Measurements from ENCODE around the gene THAP6. TPM values are rescaled to one million over a fixed set of nuclear protein-coding genes. Genes with fewer than 3 reads are reported as not detected.
"Not testable (repeated sequence)": the region's sequence is repeated elsewhere in the genome, so short reads cannot be mapped to it uniquely, and the experiment has no call there.

Gene THAP6, protein sequence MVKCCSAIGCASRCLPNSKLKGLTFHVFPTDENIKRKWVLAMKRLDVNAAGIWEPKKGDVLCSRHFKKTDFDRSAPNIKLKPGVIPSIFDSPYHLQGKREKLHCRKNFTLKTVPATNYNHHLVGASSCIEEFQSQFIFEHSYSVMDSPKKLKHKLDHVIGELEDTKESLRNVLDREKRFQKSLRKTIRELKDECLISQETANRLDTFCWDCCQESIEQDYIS
- 4.0 and 4.7 TPM in 2 replicates for total RNA-seq

DNA sequence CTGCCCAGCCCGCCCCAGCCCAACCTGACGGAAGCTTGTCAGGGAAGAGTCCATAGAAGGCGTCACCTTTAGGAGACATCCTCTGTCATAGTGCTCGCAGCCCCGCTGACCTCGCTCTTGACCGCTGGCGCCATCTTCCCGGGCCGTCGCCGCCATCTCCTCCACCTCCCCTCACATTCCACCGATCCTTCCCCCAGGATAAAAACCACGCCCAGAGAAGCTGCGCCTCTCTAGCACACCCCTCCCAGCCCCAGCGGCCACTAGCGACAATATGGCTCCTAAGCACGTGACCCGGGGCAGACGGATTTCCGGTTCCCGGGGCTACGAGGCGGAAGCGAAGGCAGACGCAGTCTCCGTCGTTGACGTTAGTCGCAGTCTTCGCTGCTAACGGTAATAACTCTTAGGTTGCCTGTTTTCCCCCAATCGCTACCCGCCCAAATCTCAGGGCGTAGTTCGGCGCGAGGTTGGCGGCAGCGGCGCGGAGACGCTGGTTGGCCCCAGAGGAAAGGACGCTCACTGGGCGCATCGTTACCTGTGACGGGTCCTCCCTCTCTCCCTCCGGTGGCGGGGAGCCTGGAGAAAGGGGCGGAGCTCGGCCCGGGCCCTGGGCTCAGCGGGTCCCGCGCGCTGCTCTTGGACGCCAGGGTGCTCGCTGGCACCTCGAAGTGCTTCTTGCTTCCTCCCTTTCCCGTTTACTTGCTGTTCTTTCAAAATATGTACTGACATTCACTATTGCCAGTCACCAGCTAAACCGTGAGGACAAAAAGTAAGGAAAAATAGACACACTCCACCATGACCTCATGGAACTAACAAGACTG, at the start of gene THAP6, which contains the start of gene RCHY1:
THAP6 (plus strand) TSS at position 343 of the 818 bp plus-strand sequence. CDS start 980 bp downstream, outside the sequence.
RCHY1 (minus strand) TSS at position 273 of the 818 bp plus-strand sequence; CDS start at position 156, 117 bp downstream.
- DNase-seq (ENCODE audit: low read depth in 2 of 2), result peak; percentile 86 to 93

DNA sequence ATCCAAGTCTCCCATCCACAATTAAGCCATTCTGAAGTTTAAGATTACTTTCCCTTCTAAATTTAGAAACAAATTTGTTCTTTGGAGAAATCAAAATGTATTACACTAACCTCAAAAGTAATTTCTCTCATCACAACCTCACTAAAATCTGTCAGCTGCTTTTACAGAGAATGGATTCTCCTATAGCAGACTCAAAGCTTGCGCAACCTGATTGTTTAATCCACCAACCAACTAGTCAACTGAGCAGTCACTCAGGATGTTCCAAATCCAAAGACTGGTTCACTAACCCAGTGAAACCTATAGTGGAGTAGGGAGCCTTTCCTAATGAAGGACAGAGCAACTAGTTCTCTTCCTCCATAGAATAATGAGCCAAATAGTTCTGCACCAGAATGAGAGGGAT, 44.4 kb upstream of the THAP6 start:
- no peak for DNase-seq (ENCODE audit: low read depth in 2 of 2)

DNA sequence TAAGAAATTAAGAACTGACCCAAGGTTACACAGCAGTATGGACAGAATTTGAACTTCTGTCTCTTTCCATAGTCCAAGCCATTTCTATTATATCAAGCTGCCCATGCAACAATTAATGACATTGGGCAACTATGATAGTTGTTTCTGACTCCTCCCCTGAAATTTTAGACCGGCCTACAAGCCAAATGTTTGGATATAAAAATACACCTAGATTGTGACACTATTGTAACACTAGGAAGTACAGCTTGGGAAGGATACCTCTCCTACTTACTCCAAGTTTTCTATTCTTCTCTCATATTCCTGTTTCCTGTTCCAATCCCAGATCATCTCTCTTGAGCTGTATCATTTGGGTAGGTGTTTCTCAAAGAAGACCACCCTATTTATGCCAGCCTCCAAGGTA, 43.5 kb upstream of the THAP6 start:
- DNase-seq (ENCODE audit: low read depth in 2 of 2), result no peak

DNA sequence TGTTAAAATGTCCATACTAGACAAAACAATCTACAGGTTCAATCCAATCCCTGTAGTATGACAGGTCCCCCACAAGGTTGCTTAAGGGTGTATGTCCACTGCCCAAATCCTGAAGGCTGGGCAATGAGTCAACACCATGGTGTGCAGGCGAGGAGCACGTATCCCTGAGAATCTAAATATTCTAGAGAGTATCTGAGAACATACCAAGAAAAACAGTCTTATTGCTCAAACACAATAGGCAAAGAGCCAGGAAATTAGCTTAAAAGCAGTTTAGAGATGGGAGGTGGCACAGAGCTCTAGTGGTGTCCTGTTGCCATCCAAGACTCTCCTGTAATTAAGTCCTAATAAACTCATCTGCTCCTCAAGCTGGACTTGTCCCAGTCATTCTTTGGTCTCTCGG, 37.1 kb upstream of the THAP6 start:
- DNase-seq (ENCODE audit: low read depth in 2 of 2), result no peak

DNA sequence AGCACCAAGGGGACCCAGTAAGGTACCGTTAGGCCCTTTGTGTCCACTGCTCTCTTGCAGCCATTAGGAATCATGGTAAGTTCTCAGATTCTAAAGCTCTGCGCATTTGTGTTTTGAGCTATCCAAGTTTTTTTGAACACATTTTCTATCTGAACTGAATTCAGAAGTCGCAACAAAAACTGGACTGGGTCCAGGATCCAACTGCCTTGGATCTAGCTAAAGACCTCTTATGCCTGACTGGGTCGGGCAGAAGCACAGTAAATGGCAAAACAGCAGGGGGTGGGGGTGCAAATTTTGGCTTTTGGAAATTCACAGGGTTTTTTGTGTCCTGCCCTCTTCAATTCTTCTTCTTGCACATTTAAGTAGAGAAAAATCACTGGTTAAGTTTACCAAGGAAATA, 30.1 kb upstream of the THAP6 start:
- DNase-seq (ENCODE audit: low read depth in 2 of 2), result no peak

DNA sequence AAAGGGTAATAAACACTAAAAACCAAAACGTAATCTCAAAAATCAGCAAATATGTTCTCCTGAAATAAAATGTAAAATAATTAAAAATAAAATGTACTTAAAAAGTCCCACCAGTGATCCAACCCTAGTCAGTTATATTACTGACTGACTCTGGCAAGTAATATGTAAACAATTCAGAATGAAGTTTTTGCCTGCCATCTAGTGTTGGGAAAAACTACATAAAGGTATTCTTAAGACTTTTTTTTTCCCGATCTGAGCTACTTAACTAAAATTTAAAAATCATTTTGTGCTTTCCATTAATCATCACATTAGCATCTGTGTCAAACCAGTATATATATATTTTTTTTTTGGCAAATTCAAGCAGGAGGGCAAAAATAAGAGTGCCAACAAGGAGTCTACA, 24.1 kb upstream of the THAP6 start:
- peak in 1 of 2 donors; percentile 14 for DNase-seq (ENCODE audit: low read depth in 2 of 2)

DNA sequence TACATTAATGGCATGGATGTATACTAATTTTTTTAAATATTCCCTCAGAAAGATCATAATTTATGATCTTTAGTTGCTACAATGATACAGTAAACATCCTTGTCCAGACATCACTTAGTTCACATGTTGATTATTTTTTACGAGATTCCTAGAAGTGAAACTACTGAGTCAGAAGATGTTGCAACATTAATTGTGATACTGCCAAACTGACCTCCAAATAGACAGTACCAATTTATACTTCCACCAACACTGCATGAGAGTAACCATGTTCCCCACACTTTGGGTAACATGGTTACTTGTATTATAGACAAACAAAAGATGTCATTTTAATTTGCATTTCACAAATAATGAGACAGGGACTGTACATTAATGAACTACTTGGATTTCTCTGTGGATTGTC, 19.7 kb upstream of the THAP6 start:
- no peak for DNase-seq (ENCODE audit: low read depth in 2 of 2)

DNA sequence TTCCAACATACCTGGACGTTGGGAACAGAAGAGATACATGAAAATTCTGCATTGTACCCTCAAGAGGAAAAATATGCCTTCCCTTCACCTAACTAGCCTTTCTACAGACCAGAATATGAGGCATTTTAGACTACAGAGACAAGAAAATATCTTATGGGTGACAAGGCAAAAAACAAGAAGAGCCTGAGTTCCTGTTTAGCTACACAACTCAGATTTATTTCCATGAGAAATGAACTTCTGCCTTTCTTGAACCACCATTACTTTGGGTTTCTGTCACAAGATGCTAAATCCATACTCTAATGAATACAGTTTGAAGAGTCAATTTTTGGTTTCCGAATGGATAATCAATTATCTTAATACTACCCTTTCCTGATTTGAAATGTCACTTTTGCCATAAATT, 18.8 kb upstream of the THAP6 start:
- no peak for DNase-seq (ENCODE audit: low read depth in 2 of 2)

DNA sequence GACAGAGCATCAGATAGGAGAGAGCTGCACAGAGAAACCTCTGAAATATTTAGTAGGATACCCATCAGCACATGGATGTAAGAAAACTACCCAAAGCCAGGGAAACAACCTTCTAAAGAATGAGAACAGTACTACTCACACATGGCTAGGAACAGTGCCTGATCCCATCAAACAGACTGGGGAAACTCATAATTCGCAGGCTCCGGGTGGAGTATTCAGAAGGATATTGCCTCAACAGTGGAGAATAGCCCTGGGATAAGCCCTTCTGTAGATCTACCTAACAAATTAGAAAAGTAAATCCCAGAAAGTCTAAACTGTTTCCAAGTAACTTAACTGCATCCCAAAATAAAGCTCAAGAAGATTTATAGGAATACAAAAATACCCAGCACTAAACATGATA, 17.9 kb upstream of the THAP6 start:
- DNase-seq (ENCODE audit: low read depth in 2 of 2), result no peak

DNA sequence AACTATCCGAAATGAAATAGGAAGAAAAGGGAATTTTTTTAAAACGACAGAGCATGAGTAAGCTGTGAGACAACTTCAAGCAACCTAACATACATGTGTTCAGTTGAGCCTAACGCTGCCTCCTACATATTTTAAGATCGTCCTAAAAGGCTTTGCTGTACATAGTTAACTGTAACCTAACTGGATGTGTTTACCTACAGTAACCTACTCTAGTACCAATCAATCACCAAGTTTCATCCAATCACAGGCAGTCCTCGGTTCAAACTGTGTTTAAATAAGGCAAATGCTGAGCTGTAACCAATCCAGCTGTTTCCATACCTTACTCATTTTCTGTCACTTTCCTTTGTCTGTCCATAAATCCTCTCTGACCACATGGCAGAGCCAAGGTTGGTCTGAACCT, 17.1 kb upstream of the THAP6 start:
- no peak for DNase-seq (ENCODE audit: low read depth in 2 of 2)

DNA sequence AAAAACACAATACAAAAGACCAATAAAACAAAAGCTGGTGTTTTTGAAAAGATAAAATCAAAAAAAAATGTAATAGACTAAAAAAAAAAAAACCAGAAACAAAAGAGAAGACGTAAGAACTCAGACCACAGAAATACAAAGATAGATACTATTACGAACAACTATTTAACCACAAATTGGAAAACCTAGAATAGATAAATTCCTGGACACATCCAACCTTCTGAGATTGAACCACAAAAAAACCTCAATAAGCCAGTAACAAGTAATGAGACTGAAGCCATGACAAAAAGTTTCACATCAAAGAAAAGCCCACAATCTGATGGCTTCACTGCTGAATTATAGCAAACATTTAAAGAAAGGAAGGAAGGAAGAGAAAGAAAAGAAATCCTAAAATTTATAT, 16.2 kb upstream of the THAP6 start:
- DNase-seq (ENCODE audit: low read depth in 2 of 2), result no peak

DNA sequence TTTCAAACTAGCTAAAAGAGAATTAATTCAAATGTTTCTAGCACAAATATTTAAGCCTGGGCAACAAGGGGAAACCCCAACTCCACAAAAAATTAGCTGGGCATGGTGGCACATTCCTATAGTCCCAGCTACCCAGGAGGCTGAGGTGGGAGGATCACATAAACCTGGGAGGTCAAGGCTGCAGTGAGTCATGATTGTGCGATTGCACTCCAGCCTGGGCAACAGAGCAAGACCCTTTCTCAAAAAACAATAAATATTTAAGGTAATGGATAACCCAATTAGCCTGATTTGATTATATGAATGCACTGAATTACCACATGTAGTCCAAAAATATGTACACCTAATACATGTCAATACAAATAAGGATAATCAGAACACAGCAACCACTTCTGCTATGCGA, 14.4 kb upstream of the THAP6 start:
- DNase-seq (ENCODE audit: low read depth in 2 of 2), result no peak

DNA sequence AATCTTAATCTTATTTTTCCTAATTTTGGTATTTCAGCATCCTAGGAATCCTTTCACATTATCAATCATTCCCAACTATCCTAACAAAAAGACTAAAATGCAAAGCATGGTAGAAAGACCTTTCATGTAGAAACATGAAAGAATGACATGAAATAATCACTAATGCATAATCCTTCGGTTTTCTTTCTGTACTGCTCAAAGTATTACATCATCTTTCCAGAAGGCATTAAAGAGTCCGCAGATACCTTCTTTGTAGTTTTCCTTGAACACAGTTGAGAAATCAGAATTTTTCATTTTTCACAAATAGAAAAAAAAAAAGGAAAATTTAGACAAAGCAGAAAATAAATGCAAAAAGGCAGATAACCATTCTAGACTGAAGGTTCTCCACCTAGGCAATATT, 11.6 kb upstream of the THAP6 start:
- no peak for DNase-seq (ENCODE audit: low read depth in 2 of 2)

DNA sequence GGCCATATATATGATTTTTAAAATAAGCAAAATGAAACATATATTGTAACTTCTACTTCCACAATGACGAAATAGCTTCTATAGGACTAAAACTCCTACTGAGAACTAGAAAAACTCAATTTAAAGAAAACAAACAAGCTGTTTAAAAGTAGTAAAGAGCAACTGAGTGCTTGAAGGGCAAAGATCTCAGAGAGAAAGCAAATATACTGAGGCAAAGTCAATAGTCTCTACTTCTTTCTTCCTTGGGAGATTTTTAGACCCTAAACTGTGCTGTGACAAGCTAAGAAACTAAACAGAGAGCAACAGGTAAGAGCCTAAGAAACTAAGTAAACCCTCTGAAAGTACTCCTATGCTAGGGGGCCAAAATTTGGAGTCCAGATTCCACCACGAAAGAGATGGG, 8.6 kb upstream of the THAP6 start:
- no peak for DNase-seq (ENCODE audit: low read depth in 2 of 2)

DNA sequence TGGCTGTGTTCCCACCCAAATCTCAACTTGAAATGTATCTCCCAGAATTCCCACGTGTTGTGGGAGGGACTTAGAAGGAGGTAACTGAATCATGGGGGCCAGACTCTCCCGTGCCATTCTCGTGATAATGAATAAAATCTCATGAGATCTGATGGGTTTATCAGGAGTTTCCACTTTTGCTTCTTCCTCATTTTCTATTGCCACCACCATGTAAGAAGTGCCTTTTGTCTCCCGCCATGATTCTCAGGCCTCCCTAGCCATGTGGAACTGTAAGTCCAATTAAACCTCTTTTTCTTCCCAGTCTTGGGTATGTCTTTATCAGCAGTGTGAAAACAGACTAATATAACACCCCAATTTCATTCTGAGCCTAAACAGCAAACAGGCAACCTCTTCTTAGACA, 4.7 kb upstream of the THAP6 start:
- not testable (repeated sequence) for DNase-seq (ENCODE audit: low read depth in 2 of 2)

DNA sequence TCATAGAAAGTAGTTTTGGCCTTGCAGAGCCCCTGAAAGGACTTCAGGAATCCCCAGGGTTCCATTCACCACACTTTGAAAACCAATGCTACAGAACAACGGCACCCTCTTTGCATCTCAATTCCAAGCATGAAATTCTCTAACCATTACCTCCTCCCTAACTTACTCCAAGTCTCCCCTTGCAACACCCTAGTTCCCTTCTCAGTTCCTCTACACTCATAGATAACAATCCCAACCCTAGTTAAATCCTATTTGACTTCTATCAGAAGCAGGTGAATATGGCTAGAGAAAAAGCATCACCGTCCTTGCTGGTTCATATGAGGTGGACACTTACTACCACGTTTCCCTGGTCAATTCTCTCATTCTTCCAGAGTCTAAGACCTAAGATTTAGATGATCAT, 2.4 kb upstream of the THAP6 start:
- DNase-seq (ENCODE audit: low read depth in 2 of 2), result no peak

DNA sequence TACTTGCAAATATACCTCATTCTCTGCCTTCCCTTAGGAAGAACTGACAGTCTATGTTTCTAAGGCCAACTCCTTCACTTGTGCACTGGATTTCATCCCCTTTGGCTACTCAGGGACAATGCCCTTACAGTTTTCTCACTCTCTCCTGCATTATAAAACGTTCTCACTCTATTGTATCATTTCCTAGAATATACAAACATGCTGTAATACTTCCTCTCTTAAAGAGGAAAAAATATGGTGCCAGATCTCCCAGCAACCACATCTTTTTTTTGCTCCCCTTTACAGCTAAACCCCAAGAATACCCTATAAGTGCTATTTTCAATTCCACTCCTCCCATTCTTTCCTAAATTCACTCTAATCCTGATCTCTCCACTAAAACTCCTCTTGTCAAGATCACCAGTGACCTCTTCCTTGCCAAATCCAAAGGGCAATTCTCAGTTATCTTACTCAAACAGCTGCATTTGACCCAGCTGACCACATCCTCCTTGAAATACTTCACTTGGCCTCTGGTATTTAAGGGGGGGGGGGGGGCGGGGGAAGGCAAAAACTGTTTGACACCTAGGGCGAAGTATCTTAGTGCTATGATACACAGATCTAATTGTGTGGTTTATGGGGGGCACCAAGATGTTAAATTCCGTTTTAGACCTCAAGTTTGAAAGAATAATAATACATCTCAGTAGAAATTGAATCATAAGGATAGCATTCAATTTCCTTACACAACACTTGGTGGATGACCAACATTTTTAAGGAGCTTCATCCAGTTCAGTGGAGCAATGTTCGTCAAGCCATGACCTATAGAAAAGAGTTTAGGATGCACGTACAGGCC, 1.7 kb upstream of the THAP6 start:
- DNase-seq (ENCODE audit: low read depth in 2 of 2), result peak in 1 of 2 donors; percentile 67

DNA sequence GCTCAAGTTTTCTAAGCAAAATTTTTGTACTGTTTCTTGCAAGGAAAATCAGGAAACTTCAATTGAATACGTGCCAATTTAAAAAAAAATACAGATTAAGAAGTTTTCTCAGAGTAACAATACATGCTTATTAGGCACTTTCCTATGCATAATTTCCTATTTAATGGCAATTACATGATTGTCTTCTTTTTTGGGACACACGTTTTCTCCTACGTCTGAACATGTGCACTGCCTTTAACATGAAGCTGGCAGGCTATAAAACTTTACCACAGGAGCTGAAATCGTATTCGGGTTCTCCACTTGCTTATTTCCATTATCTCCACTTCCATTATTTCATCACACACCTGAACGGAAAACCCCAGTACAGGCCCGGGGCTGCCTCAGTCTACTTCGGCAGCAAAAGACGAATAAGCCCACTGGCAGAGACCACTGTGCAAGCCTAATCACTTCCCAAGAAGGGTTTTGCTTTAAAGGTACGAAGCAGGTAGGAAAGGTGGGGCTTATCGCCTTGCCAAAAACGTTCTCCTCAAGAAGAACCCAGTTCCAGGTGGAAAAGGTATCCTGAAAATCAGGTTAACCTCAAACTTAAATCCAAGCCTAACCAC, 645 bp upstream of the THAP6 start:
- peak in 1 of 2 donors; percentile 20 for DNase-seq (ENCODE audit: low read depth in 2 of 2)

DNA sequence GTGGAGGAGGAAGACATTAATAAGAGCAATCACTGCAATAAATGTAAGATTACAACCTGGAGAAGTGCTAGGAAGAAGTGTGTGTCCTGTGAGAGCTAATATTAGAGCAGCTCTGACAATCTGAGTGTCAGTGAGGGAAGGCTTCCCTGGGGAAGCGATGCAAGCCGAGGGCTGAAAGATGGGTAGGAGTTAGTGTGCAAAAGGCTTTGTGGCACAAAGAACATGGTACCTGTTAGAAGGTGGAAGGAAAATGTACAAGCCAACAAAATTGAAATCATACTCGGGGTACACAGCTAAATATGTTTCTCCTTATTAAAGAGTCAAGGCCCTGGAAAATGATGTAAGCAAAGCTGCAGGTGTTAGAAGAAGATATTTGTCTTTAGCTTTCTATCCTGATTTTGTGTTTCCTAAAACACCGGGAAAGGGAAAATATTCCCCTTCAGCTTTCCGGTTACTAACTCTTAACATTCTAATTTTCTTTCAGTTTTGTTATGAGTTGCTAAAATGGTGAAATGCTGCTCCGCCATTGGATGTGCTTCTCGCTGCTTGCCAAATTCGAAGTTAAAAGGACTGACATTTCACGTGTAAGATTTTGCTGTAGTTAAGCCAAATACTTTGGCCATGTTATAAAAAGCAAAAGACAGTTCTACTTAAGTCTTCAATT, 808 bp downstream of the THAP6 start:
- no peak for DNase-seq (ENCODE audit: low read depth in 2 of 2)

DNA sequence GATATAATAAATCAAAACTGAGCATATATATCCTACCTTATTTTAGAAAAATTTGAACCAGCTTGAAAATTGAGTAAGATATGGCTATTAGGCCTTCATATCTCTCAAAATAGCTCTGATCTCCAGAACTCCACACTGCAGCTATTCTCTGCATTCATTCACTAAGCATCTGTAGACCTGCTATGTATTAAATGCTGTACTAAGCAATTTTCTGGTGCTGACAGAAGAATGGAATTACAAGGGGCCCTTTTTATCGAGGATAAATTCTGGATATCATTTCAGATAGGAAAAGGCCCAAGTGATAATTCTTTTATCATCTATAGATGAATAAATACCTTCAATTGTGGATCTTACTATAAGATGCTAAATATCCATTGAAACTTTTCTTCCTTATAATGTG, 1.9 kb downstream of the THAP6 start:
- DNase-seq (ENCODE audit: low read depth in 2 of 2), result no peak

DNA sequence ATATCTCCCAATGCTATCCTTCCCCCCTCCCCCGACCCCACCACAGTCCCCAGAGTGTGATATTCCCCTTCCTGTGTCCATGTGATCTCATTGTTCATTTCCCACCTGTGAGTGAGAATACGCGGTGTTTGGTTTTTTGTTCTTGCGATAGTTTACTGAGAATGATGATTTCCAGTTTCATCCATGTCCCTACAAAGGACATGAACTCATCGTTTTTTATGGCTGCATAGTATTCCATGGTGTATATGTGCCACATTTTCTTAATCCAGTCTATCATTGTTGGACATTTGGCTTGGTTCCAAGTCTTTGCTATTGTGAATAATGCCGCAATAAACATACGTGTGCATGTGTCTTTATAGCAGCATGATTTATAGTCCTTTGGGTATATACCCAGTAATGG, 5.2 kb downstream of the THAP6 start:
- not testable (repeated sequence) for DNase-seq (ENCODE audit: low read depth in 2 of 2)
